CD4-positive, alpha-beta T cell treated with Interleukin-12 subunit alpha and Interleukin-12 subunit beta, for 1 hour (primary cell): ENCODE results near the gene CAV1.
"Not testable (repeated sequence)": the region's sequence is repeated elsewhere in the genome, so short reads cannot be mapped to it uniquely, and the experiment has no call there.

Experiments used
- DNase-seq: peaks from one replicate; pipeline ENCODE4 v3.0.0-alpha.2; 2020

CAV1 gene

GRCh38 chr7:116524609-116525297 lies at the start of gene CAV1:
CAV1 (plus strand) TSS chr7:116525036; CDS start chr7:116525063, 27 bp downstream.
- peak; percentile 39 for DNase-seq

- no peak for DNase-seq
Measured at GRCh38 chr7:116477625-116478024, 47.2 kb upstream of the CAV1 start.

GRCh38 chr7:116478834-116479233 lies 46.0 kb upstream of the CAV1 start:
- no peak for DNase-seq

GRCh38 chr7:116483271-116483942 lies 41.4 kb upstream of the CAV1 start:
- DNase-seq = no peak

- not testable (repeated sequence) for DNase-seq
Measured at GRCh38 chr7:116484389-116484788, 40.4 kb upstream of the CAV1 start.

GRCh38 chr7:116487907-116488521 lies 36.8 kb upstream of the CAV1 start:
- no peak for DNase-seq

- DNase-seq = no peak
Measured at GRCh38 chr7:116490351-116490750, 34.5 kb upstream of the CAV1 start.

GRCh38 chr7:116491887-116492653 lies 32.8 kb upstream of the CAV1 start:
- DNase-seq = no peak

GRCh38 chr7:116492654-116493109 lies 32.2 kb upstream of the CAV1 start:
- DNase-seq = no peak

GRCh38 chr7:116493449-116493848 lies 31.4 kb upstream of the CAV1 start:
- no peak for DNase-seq

- no peak for DNase-seq
Measured at GRCh38 chr7:116494472-116494871, 30.4 kb upstream of the CAV1 start.

- DNase-seq = no peak
Measured at GRCh38 chr7:116495736-116496135, 29.1 kb upstream of the CAV1 start.

- no peak for DNase-seq
Measured at GRCh38 chr7:116496653-116497052, 28.2 kb upstream of the CAV1 start.

- DNase-seq = no peak
Measured at GRCh38 chr7:116497708-116498107, 27.1 kb upstream of the CAV1 start.

GRCh38 chr7:116499168-116500077 lies 25.4 kb upstream of the CAV1 start, which contains the start of gene CAV2:
CAV2 (plus strand) TSS chr7:116499738; CDS start chr7:116499782, 44 bp downstream.
- no peak for DNase-seq

GRCh38 chr7:116500078-116500853 lies 24.6 kb upstream of the CAV1 start:
- DNase-seq = no peak

- no peak for DNase-seq
Measured at GRCh38 chr7:116501425-116502167, 23.2 kb upstream of the CAV1 start.

GRCh38 chr7:116502201-116503096 lies 22.4 kb upstream of the CAV1 start:
- no peak for DNase-seq

- DNase-seq = no peak
Measured at GRCh38 chr7:116503835-116504234, 21.0 kb upstream of the CAV1 start.
